ENCODE data around the gene YJU2. TPM values are rescaled to one million over a fixed set of nuclear protein-coding genes. Genes with fewer than 3 reads are reported as not detected.

Gene YJU2
- total and polyA plus RNA-seq, 2 experiments from 2014 or later: 10.6 to 17.3 TPM

DNA sequence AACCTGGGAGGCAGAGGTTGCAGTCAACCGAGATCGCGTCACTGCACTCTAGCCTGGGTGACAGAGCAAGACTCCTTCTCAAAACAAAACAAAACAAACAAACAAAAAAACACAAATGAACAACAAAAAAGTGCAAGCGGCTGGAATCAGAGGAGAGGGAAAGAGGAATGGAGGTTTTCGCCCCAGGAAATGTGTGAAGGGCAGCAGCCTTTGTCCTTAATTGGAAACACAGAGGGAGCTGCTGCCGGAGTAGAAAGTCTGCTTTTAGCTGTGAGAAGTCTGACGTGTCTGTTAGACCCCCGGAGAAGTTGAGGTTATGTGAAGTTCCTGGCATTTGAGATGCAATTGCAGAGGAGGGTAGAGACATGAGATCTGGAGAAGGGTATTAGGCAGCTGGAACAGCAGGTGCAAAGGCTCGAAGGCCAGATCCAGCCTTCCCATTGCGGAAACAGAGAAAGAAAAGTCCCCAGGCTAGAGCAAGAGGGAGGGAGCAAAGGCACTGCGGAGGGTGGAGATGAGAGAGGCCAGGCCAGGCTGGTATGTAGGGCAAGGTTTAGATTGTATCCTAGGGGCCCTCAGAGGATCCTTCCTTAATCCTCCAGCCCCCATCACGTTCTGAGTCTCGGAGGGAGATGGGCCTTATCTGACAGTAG lies 54.8 kb downstream of the YJU2 start:
- no peak for DNase-seq
- in situ Hi-C loops (cut with MboI): no loop called here
- Histone ChIP-seq H3K4me3 (no peak overlapping the region), H3K9ac (no peak overlapping the region), H3K4me2 (ENCODE audit: unreplicated experiment) (no peak overlapping the region), H3K9me3 (ENCODE audit: low read depth) (no peaks in the 10 kb centered on the region), H3K4me1 (ENCODE audit: insufficient read depth) (no peaks in the 10 kb centered on the region), H3K79me2 (ENCODE audit: insufficient read depth) (no peaks in the 10 kb centered on the region), H3K9me2 (ENCODE audit: insufficient read depth) (no peaks in the 10 kb centered on the region), H2AFZ (no peak overlapping the region), H3K27me3 (replicated peaks; ENCODE audit: insufficient read depth) (no peaks in the 10 kb centered on the region), H3K27ac (no peak overlapping the region), H3F3A (ENCODE audit: insufficient read depth) (no peaks in the 10 kb centered on the region), H3K36me3 (ENCODE audit: low read depth) (no peaks in the 10 kb centered on the region), H4K20me1 (ENCODE audit: insufficient read depth) (no peaks in the 10 kb centered on the region)
- 50 to 53% methylated on average over 13 of the region's 13 CpGs for WGBS, 2 experiments (ENCODE audit: low coverage in 1 of 2, low lambda C conversion rate in 2 of 2, missing lambda C conversion rate in 2 of 2)
- TF ChIP-seq EZH2 (IDR thresholded peaks at IDR 0.05; ENCODE audit: insufficient read depth, poor library complexity, severe bottlenecking) (no peak), EZH2phosphoT487 (IDR thresholded peaks at IDR 0.05; ENCODE audit: insufficient read depth, low read depth) (no peak)

DNA sequence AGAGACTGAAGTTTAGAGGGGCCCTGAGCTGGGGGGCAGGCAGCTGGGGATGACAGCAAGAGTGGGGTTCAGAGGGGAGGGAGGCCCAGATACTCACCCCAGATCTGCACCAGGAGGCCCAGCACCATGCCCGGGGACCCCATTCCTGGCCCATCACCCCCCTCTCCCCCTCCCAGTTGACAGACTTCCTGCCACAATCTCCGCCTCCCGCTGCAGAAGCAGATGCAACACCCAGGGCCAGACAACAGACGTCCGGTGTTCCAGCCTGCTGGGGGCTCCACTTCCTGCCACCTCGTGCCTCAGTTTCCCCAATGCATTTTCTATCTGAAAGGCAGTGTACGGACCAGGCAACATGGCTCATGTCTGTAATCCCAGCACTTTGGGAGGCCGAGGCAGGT lies 55.4 kb downstream of the YJU2 start, which contains the start of gene TMIGD2:
Gene TMIGD2 (minus strand): TSS at position 147 of the 398 bp plus-strand sequence. CDS start 4 bp downstream, at position 143.
- H3K9me3 ChIP-seq (ENCODE audit: low read depth): no peaks in the 10 kb centered on the region
- no peak for TF ChIP-seq EZH2 (IDR thresholded peaks at IDR 0.05; ENCODE audit: insufficient read depth, poor library complexity, severe bottlenecking)
- TF ChIP-seq EZH2phosphoT487 (IDR thresholded peaks at IDR 0.05; ENCODE audit: insufficient read depth, low read depth): no peak
- WGBS, 2 experiments (ENCODE audit: low coverage in 1 of 2, low lambda C conversion rate in 2 of 2, missing lambda C conversion rate in 2 of 2): 41 to 53% methylated on average over 7 to 8 of the region's 8 CpGs
- H3F3A ChIP-seq (ENCODE audit: insufficient read depth): no peaks in the 10 kb centered on the region
- no peaks in the 10 kb centered on the region for H3K27me3 ChIP-seq (replicated peaks; ENCODE audit: insufficient read depth)
- H3K27ac ChIP-seq: no peak within 1 kb of the TSS
- H3K36me3 ChIP-seq (ENCODE audit: low read depth): no peaks in the 10 kb centered on the region
- no peaks in the 10 kb centered on the region for H3K4me1 ChIP-seq (ENCODE audit: insufficient read depth)
- H3K9ac ChIP-seq: no peak within 1 kb of the TSS
- H3K4me3 ChIP-seq: no peak within 1 kb of the TSS
- no peaks in the 10 kb centered on the region for H3K9me2 ChIP-seq (ENCODE audit: insufficient read depth)
- in situ Hi-C loops (cut with MboI): no loop called here
- H4K20me1 ChIP-seq (ENCODE audit: insufficient read depth): no peaks in the 10 kb centered on the region
- H3K79me2 ChIP-seq (ENCODE audit: insufficient read depth): no peaks in the 10 kb centered on the region
- DNase-seq: no peak
- H3K4me2 ChIP-seq (ENCODE audit: unreplicated experiment): no peak within 1 kb of the TSS
- no peak within 1 kb of the TSS for H2AFZ ChIP-seq

GRCh38 chr19:4303819-4304537 lies 57.1 kb downstream of the YJU2 start:
- H3K36me3 ChIP-seq (ENCODE audit: low read depth): no peaks in the 10 kb centered on the region
- no peaks in the 10 kb centered on the region for H3K9me3 ChIP-seq (ENCODE audit: low read depth)
- H3K9me2 ChIP-seq (ENCODE audit: insufficient read depth): no peaks in the 10 kb centered on the region
- peak overlapping the region; percentile 65 for H2AFZ ChIP-seq
- H3F3A ChIP-seq (ENCODE audit: insufficient read depth): no peaks in the 10 kb centered on the region
- in situ Hi-C loops (cut with MboI): no loop called here
- no peaks in the 10 kb centered on the region for H4K20me1 ChIP-seq (ENCODE audit: insufficient read depth)
- H3K4me2 ChIP-seq (ENCODE audit: unreplicated experiment): peak overlapping the region; percentile 65
- DNase-seq: no peak
- no peak overlapping the region for H3K27ac ChIP-seq
- H3K79me2 ChIP-seq (ENCODE audit: insufficient read depth): no peaks in the 10 kb centered on the region
- no peak overlapping the region for H3K9ac ChIP-seq
- no peaks in the 10 kb centered on the region for H3K4me1 ChIP-seq (ENCODE audit: insufficient read depth)
- peak overlapping the region; percentile 53 for H3K4me3 ChIP-seq
- 38 to 39% methylated on average over 12 to 18 of the region's 18 CpGs for WGBS, 2 experiments (ENCODE audit: low coverage in 1 of 2, low lambda C conversion rate in 2 of 2, missing lambda C conversion rate in 2 of 2)
- TF ChIP-seq EZH2 (IDR thresholded peaks at IDR 0.05; ENCODE audit: insufficient read depth, poor library complexity, severe bottlenecking) (no peak), EZH2phosphoT487 (IDR thresholded peaks at IDR 0.05; ENCODE audit: insufficient read depth, low read depth) (no peak)
- no peaks in the 10 kb centered on the region for H3K27me3 ChIP-seq (replicated peaks; ENCODE audit: insufficient read depth)

- H2AFZ ChIP-seq: peak within 1 kb of the TSS; percentile 65
- H3K9ac ChIP-seq: no peak within 1 kb of the TSS
- no peaks in the 10 kb centered on the region for H3K9me2 ChIP-seq (ENCODE audit: insufficient read depth)
- no peaks in the 10 kb centered on the region for H3K79me2 ChIP-seq (ENCODE audit: insufficient read depth)
- H3K9me3 ChIP-seq (ENCODE audit: low read depth): no peaks in the 10 kb centered on the region
- no peaks in the 10 kb centered on the region for H3K36me3 ChIP-seq (ENCODE audit: low read depth)
- no peaks in the 10 kb centered on the region for H3K27me3 ChIP-seq (replicated peaks; ENCODE audit: insufficient read depth)
- in situ Hi-C loops (cut with MboI): no loop called here
- H3K4me3 ChIP-seq: peak within 1 kb of the TSS; percentile 53
- H3K27ac ChIP-seq: no peak within 1 kb of the TSS
- no peaks in the 10 kb centered on the region for H3F3A ChIP-seq (ENCODE audit: insufficient read depth)
- 4 to 11% methylated on average over 29 to 62 of the region's 63 CpGs for WGBS, 2 experiments (ENCODE audit: low coverage in 1 of 2, low lambda C conversion rate in 2 of 2, missing lambda C conversion rate in 2 of 2)
- TF ChIP-seq EZH2 (IDR thresholded peaks at IDR 0.05; ENCODE audit: insufficient read depth, poor library complexity, severe bottlenecking): no peak
- no peak for TF ChIP-seq EZH2phosphoT487 (IDR thresholded peaks at IDR 0.05; ENCODE audit: insufficient read depth, low read depth)
- no peaks in the 10 kb centered on the region for H3K4me1 ChIP-seq (ENCODE audit: insufficient read depth)
- DNase-seq: peak; percentile 81
- no peaks in the 10 kb centered on the region for H4K20me1 ChIP-seq (ENCODE audit: insufficient read depth)
- peak within 1 kb of the TSS; percentile 65 for H3K4me2 ChIP-seq (ENCODE audit: unreplicated experiment)
Observed at GRCh38 chr19:4304538-4305256, 57.8 kb downstream of the YJU2 start, which contains the start of gene FSD1. TSS of gene FSD1 (plus strand) at chr19:4304598. CDS start at chr19:4304747, 149 bp downstream.

Measured in GM23248 (cell line).